IMR-90 (cell line): ENCODE measurements around the gene DCAF5. TPM values are rescaled to one million over a fixed set of nuclear protein-coding genes. Genes with fewer than 3 reads are reported as not detected.

Experiments used
- ATAC-seq: fragments of 200-7000 bp; cut with Tn5 transposase; 2 replicates; pipeline ENCODE4 v1.9.1; 2020; ENCODE audit warnings: low read depth, mild to moderate bottlenecking, moderate library complexity
- BruUV-seq: library from RNA; stranded (reverse); fragments of 400-500 nt; replicated peaks from 2 replicates; lab custom pipeline; 2021; lab: Mats Ljungman, UMichigan
- CTCF ChIA-PET: fragments of 300-600 bp; formaldehyde crosslinking; extraction: SDS; loops from one replicate; lab custom pipeline; 2021; ENCODE audit warnings: antibody characterized with exemption; lab: Yijun Ruan, JAX
- POLR2A ChIA-PET: fragments of 300-600 bp; sonication (Branson Sonifier 250); formaldehyde crosslinking; loops from one replicate; lab custom pipeline; 2022; ENCODE audit warnings: antibody characterized with exemption; ENCODE audit not compliant: unreplicated experiment; lab: Charles Lee
- DNase-seq: peaks from one replicate; pipeline ENCODE4 v3.0.0; 2013
- H2AFZ ChIP-seq: replicated peaks from 2 replicates; pipeline ENCODE3; 2013; ENCODE audit warnings: low read length, mild to moderate bottlenecking; ENCODE audit not compliant: poor library complexity
- H2AK5ac ChIP-seq: 2 replicates; pipeline ENCODE4 v1.6.1; 2013; ENCODE audit warnings: low read depth, low read length, inconsistent platforms
- H2AK9ac ChIP-seq: replicated peaks from 2 replicates; pipeline ENCODE3; 2013; ENCODE audit warnings: mild to moderate bottlenecking, low read depth, low read length, moderate library complexity; ENCODE audit not compliant: poor library complexity
- H2BK120ac ChIP-seq: 2 replicates; pipeline ENCODE4 v1.6.1; 2013; ENCODE audit warnings: low read depth, low read length, inconsistent platforms
- H2BK15ac ChIP-seq: 3 replicates; pipeline ENCODE4 v1.6.1; 2013; ENCODE audit warnings: low read depth, low read length, inconsistent platforms
- H2BK20ac ChIP-seq: 2 replicates; pipeline ENCODE4 v1.6.1; 2013; ENCODE audit warnings: low read depth, mild to moderate bottlenecking, inconsistent platforms, low read length, moderate library complexity
- H2BK5ac ChIP-seq: 2 replicates; pipeline ENCODE4 v1.6.1; 2013; ENCODE audit warnings: mild to moderate bottlenecking, low read depth, low read length, inconsistent platforms; ENCODE audit not compliant: poor library complexity, severe bottlenecking
- H3K14ac ChIP-seq: replicated peaks from 2 replicates; pipeline ENCODE4 v1.6.1; 2013; ENCODE audit warnings: low read depth, low read length, inconsistent platforms
- H3K18ac ChIP-seq: 2 replicates; pipeline ENCODE4 v1.6.1; 2013; ENCODE audit warnings: low read depth, low read length, control low read depth
- H3K23ac ChIP-seq: 2 replicates; pipeline ENCODE4 v1.6.1; 2013; ENCODE audit warnings: low read depth, low read length, inconsistent platforms
- H3K27ac ChIP-seq: 2 replicates; pipeline ENCODE4 v1.5.1; 2013; ENCODE audit warnings: mild to moderate bottlenecking, control low read depth, low read length; ENCODE audit not compliant: insufficient read depth
- H3K27me3 ChIP-seq: 2 replicates; pipeline ENCODE4 v1.6.1; 2013; ENCODE audit warnings: low read length; ENCODE audit not compliant: control insufficient read depth, insufficient read depth
- H3K36me3 ChIP-seq: 2 replicates; pipeline ENCODE4 v1.6.1; 2013; ENCODE audit warnings: low read length, mixed read lengths; ENCODE audit not compliant: control insufficient read depth, insufficient read depth
- H3K4ac ChIP-seq: 2 replicates; pipeline ENCODE4 v1.6.1; 2013; ENCODE audit warnings: low read depth, low read length, inconsistent platforms
- H3K4me1 ChIP-seq: 2 replicates; pipeline ENCODE4 v1.6.1; 2013; ENCODE audit warnings: low read length, mixed read lengths; ENCODE audit not compliant: control insufficient read depth, insufficient read depth
- H3K4me2 ChIP-seq: 2 replicates; pipeline ENCODE4 v1.6.1; 2013; ENCODE audit warnings: low read depth, mild to moderate bottlenecking, control low read depth, low read length, moderate library complexity
- H3K4me3 ChIP-seq: 2 replicates; pipeline ENCODE4 v1.5.1; 2013; ENCODE audit warnings: low read depth, mild to moderate bottlenecking, control low read depth, low read length, moderate library complexity; ENCODE audit not compliant: insufficient read depth
- H3K56ac ChIP-seq: 2 replicates; pipeline ENCODE4 v1.6.1; 2013; ENCODE audit warnings: low read length, inconsistent platforms; ENCODE audit not compliant: insufficient read depth; ENCODE audit errors: extremely low read depth
- H3K79me1 ChIP-seq, 2 experiments: 2 replicates each; pipeline ENCODE4 v1.6.1; 2013; ENCODE audit warnings: low read length in 2 of 2, inconsistent platforms in 1 of 2, low read depth in 1 of 2
- H3K9ac ChIP-seq: 2 replicates; pipeline ENCODE4 v1.6.1; 2013; ENCODE audit warnings: low read depth, low read length, control low read depth
- H3K9me1 ChIP-seq: 2 replicates; pipeline ENCODE4 v1.6.1; 2013; ENCODE audit warnings: low read length, inconsistent platforms; ENCODE audit not compliant: insufficient read depth
- H3K9me3 ChIP-seq: 2 replicates; pipeline ENCODE4 v1.6.1; 2013; ENCODE audit warnings: low read length; ENCODE audit not compliant: control insufficient read depth, insufficient read depth
- H4K20me1 ChIP-seq: 2 replicates; pipeline ENCODE4 v1.6.1; 2013; ENCODE audit warnings: low read length, inconsistent platforms; ENCODE audit not compliant: insufficient read depth
- H4K5ac ChIP-seq: 2 replicates; pipeline ENCODE4 v1.6.1; 2013; ENCODE audit warnings: mild to moderate bottlenecking, low read depth, low read length, control low read depth
- H4K8ac ChIP-seq, 2 experiments: 2 replicates each; pipeline ENCODE4 v1.6.1; 2013; ENCODE audit warnings: low read depth in 2 of 2, low read length in 2 of 2, control low read depth in 1 of 2, inconsistent platforms in 1 of 2
- H4K91ac ChIP-seq: 2 replicates; pipeline ENCODE4 v1.6.1; 2013; ENCODE audit warnings: low read depth, low read length, inconsistent platforms; ENCODE audit not compliant: insufficient read depth
- BHLHE40 ChIP-seq: fragments of 150-350 bp; IDR thresholded peaks from 2 replicates; pipeline ENCODE4 v1.6.1; 2016; ENCODE audit warnings: mild to moderate bottlenecking, low read depth, low read length
- CEBPB ChIP-seq: IDR thresholded peaks from 2 replicates; pipeline ENCODE4 v1.6.1; 2012; ENCODE audit warnings: low read depth, low read length, improper control_type of control experiment
- CHD1 ChIP-seq: IDR thresholded peaks from 2 replicates; pipeline ENCODE4 v1.6.1; 2012; ENCODE audit warnings: low read depth, low read length, improper control_type of control experiment
- CTCF ChIP-seq: conservative IDR thresholded peaks from 2 replicates; pipeline ENCODE4 v1.5.1; 2012; ENCODE audit warnings: mild to moderate bottlenecking, low read depth, low read length, improper control_type of control experiment
- ELK1 ChIP-seq: fragments of 150-350 bp; IDR thresholded peaks from 2 replicates; pipeline ENCODE4 v1.6.1; 2016; ENCODE audit warnings: low read depth, mild to moderate bottlenecking, low read length, moderate library complexity, borderline replicate concordance
- FOS ChIP-seq: fragments of 150-350 bp; IDR thresholded peaks from 2 replicates; pipeline ENCODE4 v1.6.1; 2016; ENCODE audit warnings: low read depth, low read length
- MAFK ChIP-seq: IDR thresholded peaks from 2 replicates; pipeline ENCODE4 v1.6.1; 2012; ENCODE audit warnings: low read depth, low read length, improper control_type of control experiment
- MXI1 ChIP-seq: IDR thresholded peaks from 2 replicates; pipeline ENCODE4 v1.6.1; 2012; ENCODE audit warnings: low read depth, mild to moderate bottlenecking, low read length, moderate library complexity, borderline replicate concordance
- POLR2A ChIP-seq: IDR thresholded peaks from 2 replicates; pipeline ENCODE4 v1.6.1; 2012; ENCODE audit warnings: mild to moderate bottlenecking, low read depth, low read length
- RAD21 ChIP-seq: IDR thresholded peaks from 2 replicates; pipeline ENCODE4 v1.6.1; 2012; ENCODE audit warnings: low read length, improper control_type of control experiment
- RCOR1 ChIP-seq: IDR thresholded peaks from 2 replicates; pipeline ENCODE4 v1.6.1; 2012; ENCODE audit warnings: mild to moderate bottlenecking, low read length, improper control_type of control experiment; ENCODE audit not compliant: insufficient replicate concordance
- RFX5 ChIP-seq: IDR thresholded peaks from 2 replicates; pipeline ENCODE4 v1.8.0; 2012; ENCODE audit warnings: low read depth, mild to moderate bottlenecking, low read length, moderate library complexity
- SMC3 ChIP-seq: fragments of 150-350 bp; IDR thresholded peaks from 2 replicates; pipeline ENCODE4 v1.6.1; 2016; ENCODE audit warnings: low read depth, mild to moderate bottlenecking, antibody characterized with exemption, low read length, moderate library complexity
- USF2 ChIP-seq: fragments of 150-350 bp; IDR thresholded peaks from 2 replicates; pipeline ENCODE4 v1.6.1; 2017; ENCODE audit warnings: mild to moderate bottlenecking, antibody characterized with exemption, low read length, low read depth
- WGBS, 2 experiments: methylation state at CpG; one replicate each; pipeline versions ENCODE4 v1.1.5 to v1.1.7; 2013; ENCODE audit warnings: missing lambda C conversion rate in 2 of 2; ENCODE audit not compliant: insufficient read length in 1 of 2; ENCODE audit errors: extremely low coverage in 2 of 2; 5-methylcytosine and 5-hydroxymethylcytosine counted together
- dilution Hi-C: fragments of 300-500 bp; cut with HindIII; formaldehyde crosslinking; loops from one replicate; pipeline ENCODE4 v1.14.3; 2018; ENCODE audit warnings: low sequenced_read_pairs; ENCODE audit not compliant: unreplicated experiment
- in situ Hi-C: fragments of 300-500 bp; cut with MboI; formaldehyde crosslinking; loops from 3 replicates; pipeline ENCODE4 v1.14.3; 2019; ENCODE audit warnings: low sequenced_read_pairs, inconsistent platforms, mixed read lengths
- intact Hi-C: fragments of 100-400 bp; cut with micrococcal nuclease; formaldehyde crosslinking; loops from 2 replicates; pipeline ENCODE4 v1.10.0; 2022
- polyA plus RNA-seq, 3 experiments: library from polyadenylated mRNA; depleted of rRNA; stranded (reverse); fragments of >200 nt; gene quantifications; 2 replicates each; pipeline ENCODE4 v1.2.3, GENCODE V29; 2012; ENCODE audit warnings: low replicate concordance in 1 of 3
- total RNA-seq: library from RNA; depleted of rRNA; stranded (reverse); fragments of >200 nt; gene quantifications from 2 replicates; pipeline ENCODE4 v1.2.3, GENCODE V29; 2012

DCAF5 gene
- total and polyA plus RNA-seq, 2 of the 4 experiments (the other 2 are of a cell fraction) = 17.6 to 30.4 TPM

DNA sequence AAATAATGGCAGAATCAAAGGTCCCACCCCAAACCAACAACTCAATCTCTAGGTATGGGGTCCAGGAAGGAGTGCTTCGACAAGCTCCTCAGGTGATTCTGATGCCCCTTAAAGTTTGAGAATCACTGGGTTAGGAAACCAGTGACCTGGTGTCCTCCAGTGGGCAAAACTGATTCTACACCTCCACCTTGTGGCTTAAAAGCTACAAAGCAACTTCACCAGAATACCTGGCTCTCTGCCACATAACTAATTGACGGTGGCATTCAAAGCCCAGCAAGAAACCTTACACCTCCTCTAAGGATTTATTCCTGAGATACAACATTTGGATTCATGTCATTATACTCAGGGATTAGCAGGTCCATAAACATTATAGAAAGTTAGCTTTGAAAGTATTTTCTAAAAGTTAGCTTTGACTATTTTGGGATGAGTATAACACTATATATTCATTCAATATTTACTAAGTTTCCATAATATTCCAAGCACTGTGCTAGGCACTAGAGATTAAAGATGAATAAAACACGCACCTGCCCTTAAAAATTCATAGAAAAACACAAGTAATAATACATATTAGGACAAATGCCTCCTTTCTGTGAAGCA, 45.4 kb downstream of the DCAF5 start (continued):
- TF ChIP-seq SMC3 = peak; percentile 81

DNA sequence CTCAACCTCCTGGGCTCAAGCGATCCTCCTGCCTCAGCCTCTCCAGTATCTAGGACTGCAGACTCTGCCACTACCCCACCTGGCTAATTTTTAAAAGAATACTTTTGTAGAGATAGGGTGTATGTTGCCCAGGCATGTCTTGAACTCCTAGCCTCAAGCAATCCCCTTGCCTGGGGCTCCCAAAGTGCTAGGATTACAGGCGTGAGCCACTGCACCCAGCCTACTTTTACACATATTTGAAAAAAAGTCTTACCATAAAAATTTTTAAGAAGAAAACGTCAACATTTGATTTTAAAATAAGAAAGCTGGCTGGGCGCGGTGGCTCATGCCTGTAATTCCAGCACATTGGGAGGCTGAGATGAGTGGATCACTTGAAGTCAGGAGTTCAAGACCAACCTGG, 46.5 kb downstream of the DCAF5 start:
- Histone ChIP-seq H2BK120ac (no peak overlapping the region), H3K27ac (no peak overlapping the region), H3K4me3 (no peak overlapping the region), H2AFZ (no peak overlapping the region), H3K4ac (no peak overlapping the region), H4K5ac (no peak overlapping the region), H3K18ac (no peak overlapping the region), H3K9ac (no peak overlapping the region), H3K56ac (no peak overlapping the region), H2AK9ac (no peak overlapping the region), H4K91ac (no peak overlapping the region), H3K4me1 (0 out of 2 replicates have a peak, but pooled peaks cover 2% of the 10 kb centered on the region), H3K27me3 (no peaks in the 10 kb centered on the region), H4K8ac (no peak overlapping the region), H3K36me3 (peaks cover 5% of the 10 kb centered on the region), H2BK5ac (no peak overlapping the region), H2AK5ac (no peak overlapping the region), H3K4me2 (no peak overlapping the region), H3K14ac (no peak overlapping the region), H3K9me1 (no peaks in the 10 kb centered on the region), H3K79me1 (peaks cover 11 to 22% of the 10 kb centered on the region in 2 experiments), H3K9me3 (no peaks in the 10 kb centered on the region), H4K20me1 (peaks cover 9% of the 10 kb centered on the region; the same call in 1 of the 2 replicates), H2BK15ac (no peak overlapping the region), H3K23ac (no peak overlapping the region), H2BK20ac (no peak overlapping the region)
- no TSS peak for BruUV-seq
- in situ Hi-C loops = loop anchor here (10.0 to 25.0 kb wide), 2 partner anchors 242 to 1219 kb away; no protein-coding TSS in a partner anchor
- CTCF ChIA-PET = interaction anchor here (2.6 kb wide), 1 partner anchor 23 kb away, joined by 9 read pairs; no protein-coding TSS in a partner anchor
- no CpG with 5 or more reads among the region's 5 CpGs for WGBS, 2 experiments
- DNase-seq (no peak), ATAC-seq (no peak)
- dilution Hi-C loops = no loop called here
- intact Hi-C loops = no loop called here
- POLR2A ChIA-PET = interaction anchor here (0.7 to 1.2 kb wide), 2 partner anchors 140 to 147 kb away, joined by 3 read pairs; no protein-coding TSS in a partner anchor
- no peak for TF ChIP-seq ELK1
- no peak for TF ChIP-seq CHD1
- no peak for TF ChIP-seq CTCF
- TF ChIP-seq RAD21 = no peak
- TF ChIP-seq FOS = no peak
- no peak for TF ChIP-seq MXI1
- TF ChIP-seq BHLHE40 = no peak
- no peak for TF ChIP-seq RFX5
- no peak for TF ChIP-seq MAFK
- no peak for TF ChIP-seq USF2
- TF ChIP-seq RCOR1 = no peak
- no peak for TF ChIP-seq POLR2A
- TF ChIP-seq CEBPB = no peak
